Erythroblast (primary cell): ENCODE data around the gene GEMIN5.
"Not testable (repeated sequence)": the region's sequence is repeated elsewhere in the genome, so short reads cannot be mapped to it uniquely, and the experiment has no call there.

ENCODE experiments used
- DNase-seq, 2 experiments: peaks; one replicate each; lab custom pipeline; 2025; lab: John Stamatoyannopoulos, UW
- GATA1 ChIP-seq: IDR thresholded peaks from 2 replicates; pipeline ENCODE4 v1.6.1; 2011; ENCODE audit warnings: low read depth, mild to moderate bottlenecking, control low read depth, low read length, moderate library complexity
- POLR2A ChIP-seq: IDR thresholded peaks from 2 replicates; pipeline ENCODE4 v1.6.1; 2011; ENCODE audit warnings: mild to moderate bottlenecking, low read length

The GEMIN5 gene

GRCh38 chr5:154966081-154966841 lies 28.2 kb upstream of the GEMIN5 start:
- TF ChIP-seq GATA1: no peak
- TF ChIP-seq POLR2A: no peak
- DNase-seq: no peak

GRCh38 chr5:154962494-154962893 lies 24.5 kb upstream of the GEMIN5 start:
- DNase-seq: no peak

GRCh38 chr5:154956712-154957111 lies 18.7 kb upstream of the GEMIN5 start:
- TF ChIP-seq POLR2A (no peak), GATA1 (no peak)
- DNase-seq: no peak

More at GRCh38 chr5:154962494-154962893, 24.5 kb upstream of the GEMIN5 start:
- TF ChIP-seq GATA1 (no peak), POLR2A (no peak)

- TF ChIP-seq POLR2A: no peak
- TF ChIP-seq GATA1: no peak
- DNase-seq: no peak
Observed at GRCh38 chr5:154949781-154950180, 11.8 kb upstream of the GEMIN5 start.

GRCh38 chr5:154948313-154948712 lies 10.3 kb upstream of the GEMIN5 start:
- DNase-seq: no peak
- TF ChIP-seq GATA1: no peak
- TF ChIP-seq POLR2A: no peak

- DNase-seq: no peak
Observed at GRCh38 chr5:154947778-154948177, 9.8 kb upstream of the GEMIN5 start.

GRCh38 chr5:154945695-154946301 lies 7.8 kb upstream of the GEMIN5 start:
- DNase-seq: peak; percentile 28 to 54

More at GRCh38 chr5:154947778-154948177, 9.8 kb upstream of the GEMIN5 start:
- TF ChIP-seq GATA1: no peak
- TF ChIP-seq POLR2A: no peak

GRCh38 chr5:154944716-154945115 lies 6.7 kb upstream of the GEMIN5 start:
- DNase-seq: no peak
- TF ChIP-seq POLR2A: no peak
- TF ChIP-seq GATA1: no peak

More at GRCh38 chr5:154945695-154946301, 7.8 kb upstream of the GEMIN5 start:
- TF ChIP-seq POLR2A: no peak
- TF ChIP-seq GATA1: no peak

GRCh38 chr5:154943527-154943926 lies 5.5 kb upstream of the GEMIN5 start:
- TF ChIP-seq POLR2A (no peak), GATA1 (no peak)

GRCh38 chr5:154940772-154941620 lies 3.0 kb upstream of the GEMIN5 start, which contains the start of gene MRPL22:
Gene MRPL22 (plus strand): TSS chr5:154941073. CDS start chr5:154941111, 38 bp downstream.
- peak; percentile 97 to 98 for DNase-seq
- TF ChIP-seq GATA1: no peak
- TF ChIP-seq POLR2A: peak; percentile 90

More at GRCh38 chr5:154943527-154943926, 5.5 kb upstream of the GEMIN5 start:
- peak in 1 of 2 experiments; percentile 4 for DNase-seq

GRCh38 chr5:154940375-154940771 lies 2.4 kb upstream of the GEMIN5 start:
- DNase-seq: peak in 1 of 2 experiments; percentile 27

GRCh38 chr5:154939387-154939786 lies 1.4 kb upstream of the GEMIN5 start:
- DNase-seq: not testable (repeated sequence)

More at GRCh38 chr5:154940375-154940771, 2.4 kb upstream of the GEMIN5 start:
- TF ChIP-seq GATA1: no peak
- TF ChIP-seq POLR2A: no peak

- peak in 1 of 2 experiments; percentile 29 for DNase-seq
- no peak for TF ChIP-seq POLR2A
- TF ChIP-seq GATA1: no peak
Observed at GRCh38 chr5:154937186-154937717, 759 bp downstream of the GEMIN5 start.
